Measurements from ENCODE around the gene KREMEN2.
"Not testable (repeated sequence)": the region's sequence is repeated elsewhere in the genome, so short reads cannot be mapped to it uniquely, and the experiment has no call there.

The KREMEN2 gene

DNA sequence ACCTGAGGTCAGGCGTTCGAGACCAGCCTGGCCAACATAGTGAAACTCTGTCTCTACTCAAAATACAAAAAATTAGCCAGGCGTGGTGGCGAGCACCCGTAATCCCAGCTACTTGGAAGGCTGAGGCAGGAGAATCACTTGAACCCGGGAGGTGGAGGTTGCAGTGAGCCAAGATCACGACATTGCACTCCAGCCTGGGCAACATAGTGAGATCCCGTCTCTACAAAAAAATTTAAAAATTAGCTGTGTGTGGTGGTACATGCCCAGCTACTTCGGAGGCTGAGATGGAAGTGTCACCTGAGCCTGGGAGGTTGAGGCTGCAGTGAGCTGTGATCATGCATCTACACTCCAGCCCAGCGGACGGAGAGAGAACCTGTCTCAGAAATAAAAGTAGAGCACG, 20.4 kb upstream of the KREMEN2 start:
- not testable (repeated sequence) for DNase-seq

DNA sequence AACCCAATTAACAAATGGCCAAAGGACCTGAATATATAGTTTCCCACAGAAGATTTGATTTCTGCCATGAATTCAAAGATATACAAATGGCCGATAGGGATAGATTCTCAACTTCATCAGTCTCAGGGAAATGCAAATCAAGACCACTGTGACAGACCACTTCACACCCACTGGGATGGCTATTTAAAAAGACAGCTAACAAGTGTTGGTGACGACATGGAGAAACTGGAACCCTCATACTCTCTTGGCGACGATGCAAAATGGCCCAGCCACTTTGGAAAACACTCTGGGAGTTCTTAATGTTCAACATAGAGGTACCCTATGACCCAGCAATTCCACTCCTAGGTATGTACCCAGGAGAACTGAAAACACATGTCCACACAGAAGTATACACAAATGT, 17.4 kb upstream of the KREMEN2 start:
- no peak for DNase-seq

DNA sequence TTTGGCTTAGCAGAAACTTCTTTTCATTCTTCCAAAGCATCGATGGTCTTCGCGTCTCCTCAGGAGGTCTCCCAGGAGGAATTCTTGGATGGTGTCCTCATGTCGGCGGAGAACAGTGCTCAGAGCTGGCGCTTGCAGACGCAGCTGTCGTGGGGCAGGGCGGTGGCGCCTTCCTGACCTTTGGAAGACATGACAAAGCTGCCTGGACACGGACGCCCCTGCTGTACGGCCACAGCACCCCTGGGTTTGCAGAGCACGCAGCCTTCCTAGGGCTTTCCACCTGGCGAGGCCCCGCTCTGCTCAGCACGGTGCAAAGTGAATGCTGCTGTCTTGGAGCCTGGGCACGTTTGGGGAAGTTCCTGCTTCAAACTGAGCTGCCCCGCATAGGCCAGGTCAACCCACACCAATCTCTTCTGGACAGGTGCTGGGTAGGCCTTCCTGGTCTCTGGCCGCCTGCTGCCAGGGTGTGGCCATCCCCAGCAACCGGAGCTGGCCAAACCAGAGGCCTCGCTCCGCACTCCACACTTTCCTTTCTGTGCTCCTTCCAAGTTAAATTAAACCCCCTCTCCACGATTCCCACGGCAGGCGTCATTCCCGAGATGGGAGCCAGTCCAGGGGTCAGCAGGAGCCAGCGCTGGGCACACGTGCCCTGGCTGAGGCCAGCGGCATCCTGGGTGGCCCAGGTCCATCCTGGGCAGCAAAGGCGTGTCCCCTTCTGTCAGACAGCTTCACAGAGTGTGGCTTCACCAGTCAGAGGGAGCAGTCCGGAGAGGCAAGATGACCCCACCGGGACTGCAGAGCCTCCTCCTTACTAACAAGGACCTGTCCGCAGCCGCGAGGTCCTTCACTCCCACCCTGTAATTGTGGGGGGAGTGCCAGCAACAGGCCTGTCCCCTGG, 15.0 kb upstream of the KREMEN2 start:
- DNase-seq = no peak

DNA sequence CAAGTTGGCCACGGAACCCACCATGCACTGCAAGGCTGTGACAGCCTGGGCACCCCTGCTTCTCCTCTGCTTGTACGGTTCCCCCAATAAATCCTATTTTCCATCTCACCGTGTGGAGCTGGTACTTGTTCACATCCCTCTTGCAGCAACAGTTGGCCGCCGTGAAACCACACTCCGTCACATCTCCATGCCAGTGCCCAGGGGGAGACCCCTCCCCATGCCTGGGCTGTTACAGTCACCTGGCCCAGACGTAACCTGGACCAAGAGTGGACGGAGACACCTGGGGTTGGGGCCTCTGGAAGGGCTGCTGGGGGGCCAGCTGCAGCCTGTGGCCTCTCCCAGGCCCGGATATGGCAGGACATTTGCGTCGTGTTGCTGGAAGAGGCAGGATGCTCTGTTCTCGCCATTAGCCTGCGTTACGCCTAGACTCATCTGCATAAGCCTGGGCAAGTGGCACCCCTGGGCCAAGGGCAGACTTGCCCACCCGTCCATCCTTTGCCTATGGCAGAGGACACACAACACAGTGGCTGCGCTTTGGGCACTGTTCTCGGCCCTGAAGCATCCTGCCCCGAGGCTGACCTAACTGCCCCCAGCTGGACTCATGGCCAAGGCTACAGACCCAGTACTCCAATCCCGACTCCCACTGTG, 14.2 kb upstream of the KREMEN2 start:
- no peak for DNase-seq

- DNase-seq = no peak
Measured at GRCh38 chr16:2950353-2950724, 13.7 kb upstream of the KREMEN2 start.

DNA sequence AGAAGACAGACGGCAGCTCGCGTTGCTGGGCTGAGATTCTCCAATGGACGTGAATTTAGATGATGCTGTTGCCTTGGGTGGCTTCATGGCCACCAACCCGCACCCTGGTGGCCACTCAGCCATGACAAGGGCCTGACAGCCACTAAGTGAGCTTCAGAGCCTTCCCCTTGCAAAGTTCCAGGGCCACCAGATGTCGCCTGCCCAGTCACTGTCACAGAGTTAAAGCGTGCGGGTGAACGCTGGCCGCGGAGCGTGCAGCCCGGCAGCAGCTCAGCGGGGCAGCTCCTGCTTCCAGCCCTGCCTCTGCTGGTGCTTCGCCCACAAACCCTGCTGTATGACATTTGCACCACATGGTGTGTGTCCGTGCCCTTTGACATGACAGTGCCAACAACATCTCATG, 13.3 kb upstream of the KREMEN2 start:
- no peak for DNase-seq

GRCh38 chr16:2952679-2953078, 11.4 kb upstream of the KREMEN2 start:
- DNase-seq = no peak

DNA sequence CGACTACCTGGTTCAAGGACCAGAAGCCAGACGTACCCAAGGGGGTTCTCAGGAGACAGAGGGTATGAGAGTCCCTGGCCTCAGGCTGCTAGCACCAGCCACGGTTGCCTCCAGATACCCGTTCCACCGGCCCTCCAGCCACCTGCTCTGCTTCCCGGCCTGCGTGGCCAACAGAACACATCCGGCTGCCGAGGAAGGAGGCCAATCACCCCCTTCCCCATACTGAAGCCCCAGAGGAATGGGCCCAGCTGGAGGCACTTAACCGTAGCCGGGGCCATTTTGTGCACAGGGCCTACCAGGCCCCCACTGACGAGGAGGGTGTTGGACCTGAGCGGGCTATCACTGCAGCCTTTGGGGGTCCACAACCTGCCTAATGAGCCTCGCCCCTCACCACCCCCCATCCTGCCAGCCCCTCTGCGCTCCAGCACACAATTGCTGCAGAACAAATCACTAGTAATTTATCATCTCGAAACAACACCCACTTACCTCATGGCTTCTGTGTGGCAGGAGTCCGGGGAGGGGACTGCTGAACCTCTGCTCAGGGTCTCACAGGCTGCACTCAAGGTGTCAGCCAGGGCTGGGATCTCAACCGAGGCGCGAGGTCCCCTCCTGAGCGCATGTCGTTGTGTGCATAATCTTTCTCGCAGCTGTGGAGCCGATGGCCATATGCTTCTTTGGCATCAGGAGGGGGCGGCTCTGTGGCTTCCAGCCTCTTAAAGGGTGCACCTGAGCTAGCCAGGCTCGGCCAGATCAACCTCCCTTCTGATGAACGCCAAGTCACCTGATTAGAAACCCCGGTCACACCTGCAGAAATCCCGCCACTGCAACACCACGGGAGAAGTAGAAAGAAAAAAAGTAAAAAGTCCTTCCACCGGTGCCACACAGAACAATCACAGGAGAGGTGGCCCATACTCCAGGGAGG, 10.1 kb upstream of the KREMEN2 start:
- no peak for DNase-seq

GRCh38 chr16:2954656-2955381, 9.3 kb upstream of the KREMEN2 start:
- DNase-seq = no peak

- no peak for DNase-seq
Measured at GRCh38 chr16:2955438-2955778, 8.7 kb upstream of the KREMEN2 start.

GRCh38 chr16:2955779-2956578, 8.1 kb upstream of the KREMEN2 start:
- DNase-seq = no peak

DNA sequence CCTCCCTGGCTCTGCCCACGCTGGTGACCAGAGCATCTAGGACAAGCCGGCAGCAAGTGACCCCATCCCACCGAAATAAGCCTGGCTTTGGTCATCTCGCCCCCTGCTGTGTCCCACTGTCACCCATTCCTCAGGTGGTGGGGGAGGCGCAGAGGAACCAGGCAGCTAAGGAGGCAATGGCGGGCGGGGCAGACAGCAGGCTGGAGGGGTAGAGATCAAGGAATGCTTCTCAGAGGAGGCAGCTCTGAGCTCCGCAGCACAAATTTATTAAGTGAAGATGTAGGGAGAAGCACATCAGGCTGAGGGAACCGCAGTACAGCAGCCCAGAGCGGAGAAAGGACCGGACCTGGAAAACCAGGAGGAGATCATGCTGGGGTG, 7.5 kb upstream of the KREMEN2 start:
- DNase-seq = no peak

- DNase-seq = no peak
Measured at GRCh38 chr16:2959206-2959605, 4.9 kb upstream of the KREMEN2 start.

DNA sequence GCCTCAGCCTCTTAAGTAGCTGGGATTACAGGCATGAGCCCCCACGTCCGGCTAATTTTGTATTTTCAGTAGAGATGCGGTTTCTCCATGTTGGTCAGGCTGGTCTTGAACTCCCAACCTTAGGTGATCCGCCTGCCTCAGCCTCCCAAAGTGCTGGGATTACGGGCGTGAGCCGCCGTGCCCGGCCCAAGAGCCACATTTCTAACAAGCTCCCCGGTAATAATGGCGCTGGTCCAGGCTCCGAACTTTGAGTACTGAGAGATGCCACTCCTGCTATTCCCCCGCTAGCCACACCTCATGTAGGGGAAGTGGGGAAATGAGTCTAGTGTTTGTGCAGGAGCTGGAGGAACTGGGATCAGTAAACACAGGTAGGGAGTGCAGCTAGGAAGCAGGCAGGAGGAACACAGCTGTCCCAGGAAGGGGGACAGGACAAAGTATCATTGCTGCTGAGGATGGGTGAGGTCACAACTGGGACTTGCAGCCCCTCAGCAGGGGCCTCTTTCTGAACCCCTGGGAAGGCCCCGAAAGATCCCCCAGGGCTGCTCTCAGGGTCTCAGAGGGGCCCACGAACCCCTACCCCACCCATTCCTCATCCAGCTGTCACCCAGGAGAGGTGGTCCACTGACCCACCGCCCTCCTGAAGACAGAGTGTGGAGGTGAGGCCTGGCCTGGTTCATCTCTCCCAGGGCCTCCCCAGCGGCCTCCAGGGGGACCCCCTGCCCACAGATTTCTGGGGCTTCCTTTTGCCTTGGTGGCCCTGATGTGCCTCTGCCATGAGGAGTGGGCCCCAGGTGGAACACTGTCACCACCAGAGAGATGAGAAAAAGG, 3.7 kb upstream of the KREMEN2 start:
- DNase-seq = no peak

DNA sequence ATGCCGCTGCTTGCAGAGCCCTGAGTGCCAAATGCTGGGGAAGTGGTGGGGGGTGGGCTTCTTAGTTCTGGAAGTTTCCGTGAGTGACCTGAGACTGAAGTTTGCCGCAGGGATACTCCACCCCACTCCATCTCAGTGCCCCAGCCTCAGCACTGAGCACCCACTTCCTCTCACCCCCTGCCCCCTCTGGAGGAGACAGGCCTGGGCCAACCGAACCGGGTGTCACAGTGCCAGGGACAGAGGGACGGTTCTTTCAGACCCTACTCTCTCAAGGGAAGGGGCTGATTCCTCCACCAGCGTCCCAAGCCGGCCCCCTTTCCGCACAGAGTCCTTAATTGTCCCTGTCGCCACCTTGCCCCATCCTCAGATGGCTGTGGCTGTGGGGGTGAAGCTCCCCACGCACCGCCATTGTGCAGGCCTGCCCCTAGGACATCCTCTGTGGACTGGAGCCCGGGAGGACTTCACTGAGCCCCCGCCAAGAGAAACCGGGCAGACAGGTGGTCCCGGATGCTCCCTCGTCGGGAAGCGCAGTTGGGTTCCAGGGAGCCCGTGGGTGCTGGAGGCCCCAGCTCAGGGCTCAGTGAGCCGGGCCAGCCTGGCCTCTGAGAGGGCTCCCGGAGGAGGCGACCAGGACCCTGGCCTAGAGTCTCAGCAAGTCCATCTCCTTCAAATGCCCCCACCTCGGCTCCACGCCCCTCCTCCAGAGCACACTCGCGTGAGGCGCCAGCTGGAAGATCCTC, 1.6 kb upstream of the KREMEN2 start:
- no peak for DNase-seq

DNA sequence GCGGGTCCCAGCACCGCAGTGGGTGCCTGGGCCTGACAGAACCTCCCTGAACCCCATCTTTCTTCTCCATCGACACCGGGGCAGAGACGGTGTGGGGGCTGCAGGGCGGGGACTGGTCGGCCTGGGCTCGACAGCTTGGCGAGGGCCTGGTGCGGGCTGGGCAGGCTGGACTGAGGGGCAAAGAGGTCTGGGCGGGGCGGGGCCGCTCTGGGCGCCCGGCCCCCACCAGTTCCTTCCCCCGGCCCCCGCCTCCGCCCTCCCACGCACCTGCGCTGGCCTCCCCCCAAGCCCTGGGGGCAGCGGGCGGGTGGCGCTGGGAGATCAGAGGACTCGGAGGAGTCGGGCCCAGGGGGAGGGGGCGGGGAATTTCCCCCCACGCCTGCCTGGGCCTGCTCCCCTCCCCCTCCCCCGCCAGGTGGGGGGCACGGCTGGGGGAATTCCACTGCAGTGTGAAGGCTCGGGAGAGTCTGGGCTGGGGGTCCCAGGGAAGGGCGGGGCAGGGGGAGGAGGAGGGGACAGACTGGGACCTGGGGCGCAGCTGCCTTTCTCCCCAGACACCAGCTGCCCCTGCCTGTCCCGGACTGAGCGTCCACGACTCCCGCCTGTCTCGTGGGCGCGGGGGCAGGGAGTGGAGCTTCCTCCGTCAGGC, 877 bp upstream of the KREMEN2 start:
- no peak for DNase-seq

GRCh38 chr16:2964475-2965336, 631 bp downstream of the KREMEN2 start:
- DNase-seq = no peak

GRCh38 chr16:2966043-2966807, 2.1 kb downstream of the KREMEN2 start:
- DNase-seq = no peak

All from fibroblast of skin of right quadriceps (primary cell).